B cell (primary cell): Measurements from ENCODE around the gene PLEKHH2.

Experiments
- CTCF ChIP-seq: fragments of 200-600 bp; IDR thresholded peaks from one replicate; pipeline ENCODE4 v1.8.0; 2022; ENCODE audit warnings: antibody characterized with exemption, mild to moderate bottlenecking
- EZH2 ChIP-seq: IDR thresholded peaks from 2 replicates; pipeline ENCODE4 v1.6.1; 2012; ENCODE audit warnings: borderline replicate concordance, low read depth, mild to moderate bottlenecking, moderate library complexity, low read length; ENCODE audit not compliant: insufficient read depth, poor library complexity, severe bottlenecking

GRCh38 chr2:43737097-43737854 is 100.2 kb downstream of the PLEKHH2 start:
- no peak for TF ChIP-seq CTCF
- TF ChIP-seq EZH2: no peak
